Measurements from ENCODE around the gene GYPE.
"Not testable (repeated sequence)": the region's sequence is repeated elsewhere in the genome, so short reads cannot be mapped to it uniquely, and the experiment has no call there.

Gene GYPE

DNA sequence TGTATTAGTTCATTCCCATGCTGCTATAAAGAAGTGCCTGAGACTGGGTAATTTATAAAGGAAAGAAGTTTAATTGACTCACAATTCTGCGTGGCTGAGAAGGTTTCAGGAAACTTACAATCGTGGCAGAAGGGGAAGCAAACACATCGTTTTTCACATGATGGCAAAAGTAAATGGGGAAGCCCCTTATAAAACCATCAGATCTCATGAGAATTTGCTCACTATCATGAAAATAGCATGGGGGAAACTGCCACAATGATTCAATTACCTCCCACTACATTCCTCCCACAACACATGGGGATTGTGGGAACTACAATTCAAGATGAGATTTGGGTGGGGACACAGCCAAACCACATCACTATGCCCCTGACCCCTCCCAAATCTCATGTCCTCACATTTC lies 35.4 kb downstream of the GYPE start:
- not testable (repeated sequence) for DNase-seq

DNA sequence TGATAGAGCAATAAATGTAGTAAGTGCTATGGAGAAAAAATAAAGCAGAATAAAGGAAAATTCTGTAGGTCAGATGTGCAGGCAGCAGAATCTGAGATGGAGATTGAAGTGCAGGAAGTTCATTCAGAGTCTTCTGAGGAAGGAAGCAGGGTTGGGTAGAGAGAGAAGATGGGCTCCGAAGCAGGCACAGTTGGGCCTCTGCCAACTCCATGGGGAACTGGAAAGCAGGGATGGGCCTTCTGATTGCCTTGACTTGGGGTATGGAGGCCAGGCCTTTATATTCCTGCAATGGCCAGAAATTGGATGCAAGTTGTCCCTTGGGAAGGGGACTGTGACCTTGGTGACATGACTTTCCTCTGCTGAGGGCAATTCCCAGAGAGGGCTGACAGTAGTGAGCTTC lies 42.6 kb downstream of the GYPE start:
- DNase-seq: not testable (repeated sequence)

DNA sequence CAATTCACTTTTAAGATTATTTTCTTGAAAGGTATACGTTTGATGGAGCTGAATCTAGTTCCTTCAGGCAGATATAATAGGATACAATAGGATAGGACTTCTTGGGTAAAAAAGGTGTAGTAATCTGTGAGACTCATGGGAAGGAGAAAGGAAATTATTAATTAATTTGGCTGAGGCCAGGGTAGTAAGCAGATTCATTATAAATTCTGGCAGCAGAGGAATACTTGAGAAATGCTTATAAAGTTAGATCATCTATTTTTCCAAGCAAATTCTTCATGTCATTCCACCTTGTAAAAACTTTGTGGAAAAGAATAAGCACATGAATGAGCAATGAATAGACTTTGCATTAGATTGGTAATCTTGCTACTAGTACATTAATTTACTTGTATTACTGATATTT lies 46.9 kb downstream of the GYPE start:
- no peak for DNase-seq

DNA sequence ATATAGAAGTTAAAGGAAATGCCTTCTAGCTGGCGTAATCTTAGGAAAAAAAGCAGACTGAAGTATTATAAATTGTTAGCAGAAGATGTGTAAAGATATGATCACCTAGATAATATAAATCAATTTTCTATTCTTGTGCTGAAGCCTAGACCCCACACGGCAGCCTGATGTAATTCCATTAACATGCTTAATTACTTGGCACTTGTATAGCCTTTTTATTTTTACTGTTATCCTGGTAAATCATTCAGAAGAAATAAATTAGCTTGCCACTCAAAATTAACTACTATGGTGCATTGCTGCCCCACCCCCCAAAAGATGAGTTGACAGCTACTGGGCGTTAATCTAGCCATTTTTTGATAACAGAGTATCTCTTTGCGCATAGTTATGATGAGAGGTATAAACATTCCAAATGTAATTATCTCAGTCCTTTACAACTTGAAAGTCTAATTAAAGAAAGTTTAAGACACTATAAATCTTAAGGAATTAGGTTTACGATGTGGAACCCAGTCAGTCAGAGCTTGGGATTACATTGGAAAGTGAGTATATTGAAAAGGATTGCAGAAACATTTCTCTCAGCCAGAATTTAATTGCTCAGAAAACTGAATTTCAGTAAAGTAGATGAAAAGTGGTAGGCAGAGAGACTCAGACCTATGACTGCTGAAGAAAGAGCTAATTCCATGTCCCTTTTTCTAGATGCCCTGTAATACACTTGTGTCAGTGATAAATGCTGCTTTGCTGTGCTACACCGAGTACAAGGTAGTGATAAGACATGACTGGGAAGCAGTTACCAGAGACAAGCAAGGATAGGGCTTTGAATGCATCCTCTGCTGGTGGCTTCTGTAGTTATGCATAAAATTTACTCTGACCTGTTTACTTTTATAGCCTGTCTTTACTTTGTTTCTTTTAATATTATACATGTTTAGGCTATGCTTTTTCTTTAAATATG lies 47.7 kb downstream of the GYPE start:
- not testable (repeated sequence) for DNase-seq

DNA sequence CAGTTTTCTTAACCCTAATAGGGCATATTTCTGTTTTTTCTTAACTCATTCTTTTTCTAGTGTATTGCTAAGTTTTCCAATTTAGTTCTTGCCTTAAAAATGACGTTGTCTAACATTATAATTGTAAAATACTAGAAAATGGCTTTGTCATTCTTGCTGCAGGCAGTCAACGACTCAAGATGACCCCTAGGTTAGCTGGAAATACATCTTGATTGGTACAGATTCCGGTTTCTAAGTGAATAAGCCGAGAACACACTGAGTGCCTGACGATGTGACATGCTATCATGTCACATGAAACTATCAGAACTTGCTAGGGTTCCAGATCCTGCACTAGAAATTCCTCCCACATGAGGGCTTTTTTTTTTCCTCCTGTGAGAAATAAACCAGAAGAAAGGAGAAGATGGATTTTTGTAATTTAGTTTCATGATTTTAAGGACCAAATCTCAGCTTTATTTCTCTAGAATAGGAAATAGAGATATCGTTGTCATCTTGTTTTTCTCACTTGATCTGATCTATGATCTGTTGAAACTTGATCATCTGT lies 49.3 kb downstream of the GYPE start:
- DNase-seq: not testable (repeated sequence)

DNA sequence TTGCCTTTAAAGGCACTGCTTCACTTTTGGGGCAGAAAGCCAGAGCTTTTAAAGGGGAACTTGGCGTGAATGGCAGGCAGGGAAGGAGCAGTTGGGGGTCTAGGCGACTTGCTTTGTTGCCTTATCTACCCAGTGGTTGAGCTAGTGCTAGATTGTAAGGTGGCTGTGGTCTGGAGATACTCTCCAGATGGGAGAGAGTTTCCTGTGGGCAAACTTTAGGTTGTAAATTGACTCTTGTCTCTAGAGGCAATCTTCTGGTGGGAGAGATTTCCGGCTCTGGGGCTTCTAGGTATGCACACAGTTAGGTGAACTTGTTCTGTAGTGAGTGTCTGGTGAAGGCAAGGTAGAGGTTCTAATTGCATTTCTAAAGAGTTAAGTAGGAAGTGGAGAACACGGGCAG lies 50.7 kb downstream of the GYPE start:
- DNase-seq: not testable (repeated sequence)

DNA sequence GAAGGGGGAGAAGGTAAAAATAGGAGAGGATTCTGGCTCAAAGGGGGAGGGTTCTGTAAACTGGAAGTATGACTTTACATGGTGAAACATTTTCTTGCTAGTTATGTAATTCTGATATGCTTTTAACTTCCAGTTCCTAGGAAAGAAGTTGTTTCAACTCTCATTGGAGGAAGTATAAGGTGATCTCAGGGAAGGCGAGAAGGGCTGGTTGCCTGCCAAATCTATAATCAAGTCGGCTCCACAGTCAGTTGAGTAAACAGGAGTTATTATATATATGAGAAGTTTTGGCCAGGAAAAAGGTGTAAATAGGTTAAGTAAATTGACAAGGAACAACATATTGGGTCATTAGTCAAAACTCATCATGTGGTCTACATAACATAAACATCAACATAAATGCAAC lies 56.1 kb downstream of the GYPE start:
- not testable (repeated sequence) for DNase-seq

DNA sequence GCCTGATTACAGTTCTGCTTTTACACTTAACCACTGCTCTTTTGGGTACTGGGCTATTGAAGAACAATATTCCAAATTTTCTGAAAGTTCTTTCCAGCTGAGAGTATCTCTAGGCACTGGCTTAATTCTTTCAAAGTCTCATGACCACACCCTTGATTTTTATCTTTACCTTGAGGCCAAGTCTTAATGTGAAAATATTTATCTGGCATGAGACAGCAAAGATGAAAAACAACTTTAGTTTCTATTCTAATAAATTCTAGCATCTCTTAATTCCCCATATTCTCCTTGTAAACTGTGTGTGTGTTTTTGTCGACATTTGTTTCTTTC lies 61.9 kb downstream of the GYPE start:
- DNase-seq: not testable (repeated sequence)

DNA sequence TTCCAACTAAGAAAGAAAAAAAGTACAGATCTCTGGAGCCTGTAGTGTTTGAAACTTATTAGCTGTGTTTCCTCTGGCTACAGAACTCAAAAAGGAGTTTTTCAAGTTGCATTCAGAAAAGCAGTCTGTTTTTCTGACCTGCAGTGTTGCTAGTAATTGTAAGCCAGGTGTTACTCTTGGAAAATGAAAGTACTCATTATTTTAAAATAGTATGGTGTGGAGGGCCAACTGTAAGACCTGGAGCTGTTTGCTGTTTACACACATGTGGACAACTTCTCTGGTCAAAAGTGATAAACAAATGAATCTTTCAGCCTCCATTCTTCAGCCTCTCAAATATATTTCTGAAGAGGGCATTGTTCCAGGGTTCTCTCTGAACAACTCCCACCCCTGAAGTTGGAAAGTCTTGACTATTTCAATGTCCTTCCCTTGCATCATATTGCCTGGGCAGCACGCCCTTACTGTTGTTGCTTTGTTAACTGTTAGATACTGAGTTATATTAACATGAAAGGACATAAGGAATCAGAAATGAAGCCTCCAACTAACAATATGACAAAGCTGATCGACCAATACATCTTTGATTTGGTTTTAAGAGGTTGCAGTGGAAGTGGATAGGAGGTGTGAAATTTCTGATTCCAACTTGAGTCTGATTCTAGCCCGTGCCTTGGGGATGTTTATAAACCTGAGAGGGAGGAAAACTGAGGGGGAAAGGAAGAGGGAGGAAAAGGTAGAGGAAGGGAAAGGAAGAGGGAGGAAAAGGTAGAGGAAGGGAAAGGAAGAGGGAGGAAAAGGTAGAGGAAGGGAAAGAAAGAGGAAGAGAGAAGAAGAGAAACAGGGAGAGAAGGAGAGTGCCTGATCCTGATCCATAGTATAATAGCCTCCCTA lies 62.5 kb downstream of the GYPE start:
- not testable (repeated sequence) for DNase-seq

DNA sequence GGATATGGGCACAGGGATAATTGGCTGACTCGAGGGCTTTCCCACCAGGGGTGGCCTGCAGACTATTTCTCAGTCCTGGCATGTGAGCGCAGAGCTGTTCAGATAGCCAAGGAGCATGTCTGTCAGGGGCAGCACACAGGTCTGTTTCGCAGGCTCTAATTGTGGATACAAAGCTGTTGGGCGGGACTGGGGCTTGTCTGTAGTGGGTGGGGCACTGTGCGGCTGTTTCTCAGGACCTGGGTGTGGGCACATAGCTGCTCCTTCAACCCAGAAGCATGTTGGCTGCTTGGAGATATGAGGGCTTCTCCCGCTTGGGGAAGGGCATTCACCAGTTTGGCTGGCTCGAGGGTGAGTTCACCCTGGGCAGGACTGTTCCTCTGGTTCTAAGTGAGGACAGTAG lies 65.9 kb downstream of the GYPE start:
- DNase-seq: not testable (repeated sequence)

DNA sequence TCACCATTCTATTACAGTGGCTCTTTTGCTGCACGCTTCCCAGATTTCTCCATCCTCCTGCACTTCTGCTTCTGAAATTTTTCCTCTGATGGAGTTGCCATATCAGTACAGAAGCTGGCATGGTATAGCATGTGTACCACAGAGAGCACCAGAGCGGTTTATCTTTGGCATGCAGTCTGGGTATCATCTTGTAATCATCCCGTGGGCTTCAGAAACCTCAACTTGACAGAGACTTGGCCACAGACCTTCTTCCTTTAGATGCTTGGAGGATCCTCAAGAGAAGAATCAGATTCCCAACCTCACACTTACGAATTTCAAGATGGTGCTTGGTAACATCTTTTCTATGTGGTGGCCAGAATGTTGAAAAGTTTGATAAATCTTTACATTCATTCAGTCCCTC lies 71.2 kb downstream of the GYPE start:
- not testable (repeated sequence) for DNase-seq

DNA sequence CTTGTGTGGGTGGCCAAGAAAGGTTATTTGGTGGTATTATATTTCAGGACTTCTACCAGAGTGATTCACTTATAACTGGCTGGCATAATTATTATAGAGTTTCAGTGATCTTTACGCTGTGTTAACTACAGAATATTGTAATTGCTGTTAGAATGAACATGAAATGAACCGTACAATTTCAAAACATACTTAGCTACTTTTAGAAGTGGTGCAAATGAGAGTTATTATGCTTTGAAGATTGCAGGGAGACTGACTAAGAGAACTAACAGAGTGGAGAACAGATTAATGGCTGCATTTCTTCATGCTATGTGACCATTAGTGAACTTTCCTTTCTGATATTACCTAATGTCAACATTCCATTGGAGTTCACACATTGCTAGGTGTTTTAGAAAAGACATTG lies 71.7 kb downstream of the GYPE start:
- DNase-seq: not testable (repeated sequence)

DNA sequence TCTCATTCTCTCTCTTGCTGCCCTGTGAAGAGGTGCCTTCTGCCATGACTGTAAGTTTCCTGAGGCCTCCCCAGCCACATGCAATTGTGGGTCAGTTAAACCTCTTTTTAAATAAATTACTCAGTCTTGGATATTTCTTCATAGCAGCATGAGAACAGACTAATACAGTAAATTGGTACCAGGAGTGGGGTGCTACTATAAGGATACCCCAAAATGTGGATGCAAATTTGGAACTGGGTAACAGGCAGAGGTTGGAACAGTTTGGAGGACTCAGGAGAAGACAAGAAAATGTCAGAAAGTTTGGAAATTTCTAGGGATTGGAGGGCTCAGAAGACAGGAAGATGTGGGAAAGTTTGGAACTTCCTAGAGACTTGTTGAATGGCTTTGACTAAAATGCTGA lies 74.8 kb downstream of the GYPE start:
- DNase-seq: not testable (repeated sequence)

DNA sequence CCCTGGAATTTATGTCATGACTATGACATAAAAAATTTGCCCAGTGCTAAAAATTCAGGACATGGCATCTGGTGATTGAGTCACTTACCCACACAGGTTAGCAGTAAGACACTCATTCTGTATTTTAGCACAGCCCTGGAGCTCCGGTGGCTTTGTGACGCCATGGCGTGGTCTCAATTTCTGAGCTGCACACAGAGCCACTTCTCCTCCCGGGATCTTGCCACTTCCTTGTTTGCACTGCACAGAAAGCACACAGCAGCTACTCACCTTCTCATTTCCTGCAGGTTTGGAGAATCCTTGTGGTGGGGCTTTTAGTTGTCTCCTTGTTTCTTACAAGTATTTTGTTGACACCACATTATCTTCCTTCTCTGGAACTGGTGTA lies 76.1 kb downstream of the GYPE start:
- DNase-seq: not testable (repeated sequence)
